COR-L47 (cell line): ENCODE measurements around the gene ONECUT3.

Experiments used
- DNase-seq: peaks from one replicate; lab custom pipeline; 2025; lab: John Stamatoyannopoulos, UW

ONECUT3 gene

DNA sequence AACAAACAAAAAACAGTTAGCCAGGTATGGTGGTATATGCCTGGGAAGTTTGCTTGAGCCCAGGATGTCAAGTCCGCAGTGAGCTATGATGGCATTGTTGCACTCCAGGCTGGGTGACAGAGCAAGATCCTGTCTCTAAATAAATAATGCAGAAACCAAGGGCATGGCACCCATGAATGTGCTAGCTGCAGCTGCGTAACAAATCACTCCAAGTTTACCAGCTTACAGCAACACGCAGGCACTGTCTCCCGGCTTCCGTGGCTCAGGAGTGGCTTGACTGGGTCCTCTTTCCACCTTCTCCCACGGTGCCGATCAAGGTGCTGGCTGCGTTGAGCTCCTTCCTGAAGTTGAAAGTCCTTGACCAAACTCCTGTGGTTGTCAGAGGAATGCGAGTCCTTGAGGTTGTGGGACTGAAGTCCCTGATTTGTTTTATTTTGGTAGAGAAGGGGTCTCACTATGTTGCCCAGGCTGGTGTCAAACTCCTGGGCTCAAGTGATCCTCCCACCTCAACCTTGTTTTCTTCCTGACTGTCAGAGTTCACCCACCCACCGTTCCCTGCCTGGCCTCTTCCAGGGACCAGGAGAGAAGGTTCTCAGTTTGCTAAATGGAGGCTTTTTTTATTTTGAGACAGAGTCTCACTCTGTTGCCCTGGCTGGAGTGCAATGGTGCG lies 13.2 kb upstream of the ONECUT3 start:
- DNase-seq, result no peak

DNA sequence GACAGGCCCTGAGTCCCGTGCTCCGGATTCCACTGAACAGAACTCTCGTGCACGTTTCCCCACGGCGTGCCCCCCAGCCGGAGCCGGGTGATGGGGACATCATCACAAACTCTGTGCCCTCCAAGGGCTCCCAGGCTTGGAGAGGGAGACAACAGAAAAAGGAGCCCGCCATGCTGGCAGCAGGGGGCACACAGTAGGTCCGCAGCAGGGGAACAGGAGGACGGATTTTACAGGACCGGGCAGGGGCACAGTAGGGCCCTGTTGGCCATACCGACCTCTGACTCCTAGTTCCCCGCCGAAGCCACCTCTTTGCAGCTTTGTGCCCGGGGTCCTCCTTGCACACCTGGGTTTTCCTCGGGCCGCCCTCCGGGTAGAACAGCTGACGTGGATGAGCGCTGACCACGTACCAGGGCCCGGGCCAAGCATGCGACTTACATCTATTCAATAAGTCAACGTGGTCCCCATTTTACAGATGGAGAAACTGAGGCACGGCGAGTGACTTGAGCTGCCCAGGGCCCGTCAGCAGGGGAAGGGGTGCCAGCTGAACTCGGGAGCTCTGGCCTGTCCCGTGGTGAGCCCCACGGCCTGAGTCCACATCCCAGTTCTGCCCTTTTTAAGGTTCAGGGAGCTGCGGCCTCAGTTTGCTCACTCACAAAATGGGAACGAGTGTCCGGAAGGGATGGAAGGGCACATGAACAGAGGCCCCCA lies 10.2 kb upstream of the ONECUT3 start:
- DNase-seq, result no peak

DNA sequence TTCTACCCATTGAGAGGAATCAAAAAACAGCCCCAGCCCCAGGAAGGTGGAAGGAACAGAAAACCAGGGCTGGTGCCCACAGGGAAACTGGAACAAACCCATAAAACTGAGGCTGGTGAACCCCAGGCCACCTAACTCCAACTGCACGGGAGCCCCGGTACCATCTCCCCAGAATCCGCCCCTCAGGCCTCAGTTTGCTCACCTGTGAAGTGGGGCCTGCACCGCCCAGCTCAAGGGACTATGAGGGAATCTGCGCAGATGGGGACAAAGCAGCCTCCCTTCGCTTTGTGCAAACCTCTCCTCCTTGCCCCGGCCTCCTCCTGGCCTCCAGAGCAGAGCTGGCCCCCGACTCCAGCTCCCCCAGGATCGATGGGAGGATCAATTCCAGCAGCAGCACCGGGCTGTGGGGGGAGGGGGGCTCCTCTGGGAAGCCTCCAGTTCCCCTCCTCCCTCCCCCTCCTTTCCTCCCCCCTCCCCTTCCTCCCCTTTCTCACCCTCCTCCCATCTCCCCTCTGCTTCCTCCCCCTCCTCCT lies 9.1 kb upstream of the ONECUT3 start:
- DNase-seq, result no peak

DNA sequence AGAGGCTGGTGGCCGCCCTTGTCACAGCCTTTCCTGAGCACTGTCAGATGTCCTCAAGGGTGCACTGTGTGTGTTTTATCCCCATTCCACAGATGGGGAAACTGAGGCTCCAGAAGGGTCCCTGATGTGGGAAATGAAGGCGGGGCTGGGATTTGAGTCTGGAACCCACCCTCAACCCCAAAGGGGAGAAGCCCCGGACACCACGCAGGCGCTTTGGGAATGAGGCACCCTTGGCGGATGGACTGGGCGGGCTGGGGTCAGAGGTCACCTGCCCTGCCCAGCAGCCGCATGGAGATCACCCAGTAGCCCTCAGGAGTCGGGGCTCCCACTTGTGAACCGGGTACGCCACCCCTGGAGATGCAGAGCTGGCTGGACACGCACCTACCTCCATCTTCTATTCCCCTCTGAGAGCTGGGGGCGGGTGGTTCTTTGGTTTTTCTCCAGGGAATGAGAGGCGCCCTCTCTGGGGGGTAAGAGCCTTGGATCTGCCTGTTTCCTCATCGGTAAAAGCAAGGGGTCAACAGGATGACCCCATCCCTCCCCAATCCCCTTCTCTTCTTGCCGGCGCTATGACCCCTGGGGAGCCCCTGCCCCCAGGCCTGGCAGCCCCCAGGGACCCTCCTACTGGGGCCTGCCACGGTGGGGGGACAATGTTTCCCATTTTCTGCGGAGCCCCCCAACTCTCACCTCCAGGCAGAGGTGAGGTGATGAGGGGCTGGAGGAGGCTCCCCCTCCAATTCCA lies 8.3 kb upstream of the ONECUT3 start:
- DNase-seq, result no peak

DNA sequence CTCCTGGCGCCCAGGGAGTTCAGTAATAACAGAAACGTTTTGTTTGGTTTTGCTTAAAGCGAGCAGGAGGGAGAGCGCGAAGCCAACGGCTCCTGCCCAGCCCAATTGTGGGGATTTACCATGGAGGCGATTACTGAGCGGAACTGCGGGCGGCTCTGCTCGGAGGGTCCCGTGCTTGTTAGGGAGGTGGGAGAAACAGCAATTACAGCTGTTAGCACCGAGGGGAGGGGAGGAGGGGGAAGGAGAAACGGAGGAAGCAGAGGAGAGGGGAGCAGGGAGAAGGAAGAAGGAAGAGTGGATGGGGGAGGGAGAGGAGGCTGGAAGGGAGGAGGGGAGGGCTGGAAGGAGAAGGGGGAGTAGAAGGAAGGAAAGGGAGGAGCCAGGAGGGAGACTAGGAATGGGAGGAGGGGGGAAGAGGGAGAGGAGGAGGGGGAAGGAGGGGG lies 7.7 kb upstream of the ONECUT3 start:
- no peak for DNase-seq

DNA sequence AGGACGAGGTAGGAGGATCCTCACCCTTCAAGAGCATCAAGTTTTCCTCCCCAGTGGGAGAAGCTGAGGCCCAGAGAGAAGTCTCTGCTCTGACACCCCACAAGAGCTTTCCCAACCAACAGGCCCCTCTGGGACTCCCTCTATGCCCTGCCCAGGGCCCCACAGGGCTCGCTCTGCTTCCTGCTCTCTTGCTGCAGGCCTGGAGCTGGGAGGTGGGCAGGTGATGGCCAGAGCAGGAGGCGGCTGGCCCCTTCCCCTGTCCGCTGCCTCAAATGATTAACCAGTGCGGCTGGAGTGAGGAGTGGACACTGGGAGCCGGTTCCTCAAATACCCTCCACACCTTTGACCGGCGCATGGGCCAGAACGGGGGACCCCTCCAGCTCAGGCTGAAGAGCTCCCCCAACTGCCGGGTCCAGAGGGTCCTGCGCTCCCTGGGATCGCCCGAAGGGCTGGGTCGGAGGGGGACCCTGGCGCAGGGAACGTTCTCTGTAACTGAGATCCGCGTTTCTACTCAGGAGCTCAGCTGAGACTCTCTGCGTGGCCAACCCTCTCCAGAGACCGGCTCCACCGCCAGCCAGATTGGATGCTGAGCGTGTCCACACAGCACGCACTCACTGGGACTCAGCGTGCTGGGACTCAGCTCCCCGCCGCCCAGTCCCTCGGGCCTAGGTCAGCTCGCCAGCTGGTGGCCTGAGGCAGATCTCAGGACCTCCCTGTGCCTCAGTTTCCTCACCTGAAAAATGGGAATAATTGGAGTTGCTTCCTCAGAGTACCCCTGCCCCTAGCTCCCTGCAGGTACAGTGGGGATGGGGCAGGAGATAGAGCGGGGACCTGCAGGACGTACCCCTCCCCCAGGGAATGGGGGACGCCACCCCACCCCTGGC lies 6.7 kb upstream of the ONECUT3 start:
- DNase-seq, result no peak

DNA sequence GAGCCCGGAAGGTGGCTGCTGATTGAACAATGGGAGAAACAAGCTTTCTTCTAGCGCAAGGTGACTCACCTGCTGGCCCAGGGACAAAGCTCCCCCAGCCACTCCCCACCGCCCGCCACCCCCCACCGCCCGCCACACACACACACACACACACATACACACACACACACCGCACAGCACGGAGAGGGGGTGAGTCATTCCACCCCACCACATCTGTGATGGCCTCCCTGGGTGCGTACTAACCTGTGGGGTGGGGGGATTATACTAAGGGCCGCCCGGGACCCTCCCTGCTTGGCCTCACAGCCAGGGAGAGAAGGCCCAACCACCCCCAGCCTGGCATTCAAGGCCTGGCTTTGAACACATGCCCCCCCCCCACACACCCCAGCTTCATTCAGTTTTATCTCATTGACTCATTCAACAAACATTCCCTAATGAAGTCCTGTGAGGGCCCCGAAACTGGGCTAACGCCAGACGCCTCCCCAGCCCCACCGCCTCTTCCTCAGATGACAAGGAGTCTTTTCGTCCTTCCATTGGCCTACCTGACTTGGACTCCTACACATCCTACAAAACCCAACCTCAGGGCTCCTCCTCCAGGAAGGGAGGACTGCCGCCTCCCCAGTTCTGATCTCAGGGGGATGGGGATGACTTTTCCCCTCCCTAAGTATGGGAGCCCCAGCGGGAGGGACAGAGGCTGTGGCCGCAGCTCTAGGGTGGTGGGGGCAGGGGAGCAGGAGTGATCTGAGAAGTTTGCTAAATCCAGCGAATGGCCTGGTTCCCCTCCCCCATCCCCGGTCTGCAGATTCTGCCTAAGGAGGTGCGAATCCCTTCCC lies 5.8 kb upstream of the ONECUT3 start:
- DNase-seq, result no peak

DNA sequence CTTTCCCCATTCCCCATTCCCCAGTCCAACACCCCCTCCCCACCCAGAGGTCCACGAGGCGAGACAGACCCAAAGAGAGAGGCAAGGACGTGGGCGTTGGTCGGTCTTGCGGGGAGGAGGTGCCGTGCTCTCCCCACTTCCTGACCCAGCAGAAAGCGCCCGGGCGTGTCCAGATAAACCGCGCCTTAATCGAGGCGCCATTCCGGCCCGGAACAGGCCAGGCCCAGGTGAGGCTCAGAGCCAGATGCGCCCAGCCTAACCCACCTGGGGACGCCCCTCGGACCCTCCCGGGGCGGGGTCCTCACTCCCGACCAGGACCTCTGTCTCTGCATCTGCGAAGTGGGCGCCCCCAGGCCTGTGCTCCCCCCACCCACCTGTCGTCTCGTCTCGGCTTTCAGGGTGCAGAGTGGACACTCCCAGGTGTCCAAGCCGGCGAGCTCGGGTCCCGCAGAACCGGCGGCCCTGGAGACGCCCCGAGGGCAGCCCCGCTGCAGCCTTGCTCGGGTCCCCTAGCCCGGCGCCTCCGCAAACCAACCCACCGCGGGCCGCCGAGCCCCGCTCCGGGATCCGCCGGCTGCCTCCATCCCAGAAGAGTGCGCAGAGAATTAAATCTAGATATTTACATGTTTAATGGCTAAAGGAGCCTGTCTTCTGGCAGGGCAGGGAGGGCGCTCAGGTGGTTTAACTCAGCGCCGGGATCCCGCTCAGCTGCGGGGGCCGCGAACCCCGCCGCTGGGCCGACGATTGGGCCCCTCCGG lies 5.0 kb upstream of the ONECUT3 start:
- no peak for DNase-seq

DNA sequence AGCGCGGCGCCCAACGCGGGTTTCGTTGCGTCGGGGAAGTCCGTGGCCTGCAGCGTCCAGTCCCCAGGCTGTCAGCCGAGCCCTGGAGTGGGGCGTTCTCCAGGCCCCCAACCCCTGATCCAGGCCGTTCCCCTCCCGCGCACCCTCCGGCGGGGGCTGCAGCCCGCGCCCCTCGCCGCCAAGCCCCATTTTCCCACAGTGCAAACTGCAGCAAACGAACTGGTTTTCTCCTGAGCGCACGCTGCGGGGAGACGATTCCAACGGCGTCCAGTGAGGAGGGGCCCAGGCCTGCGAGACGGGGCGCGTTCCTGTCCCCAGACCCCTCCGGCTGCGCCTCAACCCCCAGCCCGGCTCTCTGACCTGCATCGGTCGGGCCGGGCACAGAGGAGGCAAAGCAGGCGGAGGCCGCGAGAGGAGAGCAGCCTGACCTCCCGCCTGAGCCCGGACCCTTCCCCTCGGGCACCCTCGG lies 4.4 kb upstream of the ONECUT3 start:
- no peak for DNase-seq

DNA sequence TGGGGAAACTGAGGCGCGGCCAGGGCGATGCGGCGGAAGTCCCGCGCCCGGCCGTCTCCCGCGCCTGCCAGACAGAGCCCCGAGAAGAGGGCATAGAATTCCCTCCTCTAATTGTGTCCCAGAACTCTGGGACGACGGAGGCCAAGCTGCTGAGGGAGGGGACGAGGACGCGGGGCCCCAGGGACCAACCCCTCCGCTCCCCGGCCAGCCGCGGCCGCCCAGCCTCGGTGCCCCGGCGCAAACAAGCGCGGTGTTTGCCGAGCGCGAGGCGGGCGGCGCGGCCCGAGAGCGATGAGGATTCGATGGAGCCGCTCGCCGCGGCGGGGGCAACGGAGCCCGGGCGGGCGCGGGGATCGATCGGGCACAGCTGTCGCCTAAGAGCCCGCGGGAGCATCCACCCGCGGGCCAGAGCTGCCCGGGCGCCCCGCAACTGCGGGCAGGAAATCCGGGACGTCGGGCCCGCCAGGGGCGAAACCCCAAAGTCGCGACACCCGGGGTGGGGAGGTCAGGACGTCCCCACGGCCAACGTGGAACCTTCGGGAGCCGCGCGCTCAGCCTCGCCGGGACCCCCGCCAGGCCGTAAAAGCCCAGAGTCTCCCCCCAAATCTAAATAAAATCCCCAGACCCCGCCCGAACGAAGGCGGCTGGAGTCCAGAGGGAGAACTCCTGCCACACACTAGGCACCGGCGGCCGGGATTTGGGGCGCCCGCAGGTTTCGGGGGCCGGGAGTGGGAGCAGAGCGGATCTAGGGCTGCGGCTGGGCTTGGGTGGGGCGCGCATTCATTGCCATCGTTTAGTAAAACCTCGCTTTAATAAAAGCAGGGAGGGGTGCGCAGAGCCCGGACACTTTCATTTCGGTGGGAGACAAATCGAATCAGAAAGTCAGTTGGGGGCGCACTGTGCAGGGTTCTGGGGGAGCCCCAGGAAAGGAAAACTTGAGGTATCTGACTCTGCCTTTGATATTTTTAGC lies 3.6 kb upstream of the ONECUT3 start:
- no peak for DNase-seq

DNA sequence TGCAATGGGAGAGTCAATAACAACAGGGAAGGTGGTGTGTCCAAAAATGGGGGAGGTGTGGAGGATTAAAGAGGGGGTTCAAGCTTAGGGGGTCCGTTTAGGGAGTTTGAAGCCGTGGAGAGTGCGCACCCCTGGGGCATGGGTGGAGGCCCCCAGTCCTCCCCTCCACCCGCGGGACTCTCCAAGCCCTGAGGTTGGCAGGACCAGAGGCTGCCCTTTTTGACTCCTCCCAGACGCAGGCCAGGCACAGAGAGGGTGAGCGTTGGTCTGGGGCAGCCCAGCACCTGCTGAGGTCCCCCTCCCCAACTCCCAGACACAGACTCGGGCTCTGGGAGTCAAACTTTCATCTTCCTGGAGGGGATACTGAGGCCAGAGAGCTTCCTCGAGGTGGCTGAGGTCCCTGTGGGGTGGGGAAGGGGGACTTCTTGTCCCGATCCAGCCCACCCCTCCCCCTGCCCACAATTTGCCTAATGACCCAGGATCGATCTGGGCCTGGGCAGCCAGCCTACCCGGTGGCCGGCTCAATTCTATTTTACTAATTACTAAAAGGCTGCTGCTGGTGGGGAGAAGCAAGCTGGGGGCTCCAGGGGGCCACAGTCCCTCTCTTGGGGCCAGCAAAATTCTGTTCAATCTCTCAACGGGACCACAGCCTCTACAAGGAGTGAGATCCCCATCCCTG lies 2.8 kb upstream of the ONECUT3 start:
- DNase-seq, result no peak

DNA sequence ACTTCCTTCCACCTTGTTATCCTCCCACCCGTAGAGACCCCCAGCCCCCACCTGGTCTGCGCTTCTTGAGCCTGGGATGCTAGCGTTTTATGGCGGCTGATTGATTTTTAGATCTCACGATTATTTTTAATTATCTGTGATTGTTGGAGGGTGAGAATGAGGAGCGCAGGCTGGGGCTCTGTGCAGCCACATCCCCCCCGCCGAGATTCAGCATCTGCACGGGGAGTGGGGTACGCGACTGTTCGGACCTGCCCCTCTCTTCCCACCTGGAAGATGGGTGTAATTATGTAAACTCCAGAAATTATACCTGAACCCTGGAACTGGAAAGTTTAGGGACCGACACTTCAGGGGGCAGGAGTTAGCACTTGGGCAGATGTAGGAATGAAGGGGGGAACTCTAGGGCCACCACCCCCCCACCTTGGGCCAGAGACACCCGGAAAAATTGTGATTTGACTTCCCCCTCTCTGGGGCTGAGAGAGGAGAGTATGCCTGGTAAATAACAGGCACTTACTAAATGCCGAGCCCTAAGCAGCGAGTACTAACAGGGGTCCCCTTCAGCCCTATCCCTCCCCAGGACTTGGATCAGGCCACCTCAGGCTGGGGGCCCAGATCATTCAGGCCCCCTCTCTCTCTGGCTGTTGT lies 1.8 kb upstream of the ONECUT3 start:
- DNase-seq, result no peak

DNA sequence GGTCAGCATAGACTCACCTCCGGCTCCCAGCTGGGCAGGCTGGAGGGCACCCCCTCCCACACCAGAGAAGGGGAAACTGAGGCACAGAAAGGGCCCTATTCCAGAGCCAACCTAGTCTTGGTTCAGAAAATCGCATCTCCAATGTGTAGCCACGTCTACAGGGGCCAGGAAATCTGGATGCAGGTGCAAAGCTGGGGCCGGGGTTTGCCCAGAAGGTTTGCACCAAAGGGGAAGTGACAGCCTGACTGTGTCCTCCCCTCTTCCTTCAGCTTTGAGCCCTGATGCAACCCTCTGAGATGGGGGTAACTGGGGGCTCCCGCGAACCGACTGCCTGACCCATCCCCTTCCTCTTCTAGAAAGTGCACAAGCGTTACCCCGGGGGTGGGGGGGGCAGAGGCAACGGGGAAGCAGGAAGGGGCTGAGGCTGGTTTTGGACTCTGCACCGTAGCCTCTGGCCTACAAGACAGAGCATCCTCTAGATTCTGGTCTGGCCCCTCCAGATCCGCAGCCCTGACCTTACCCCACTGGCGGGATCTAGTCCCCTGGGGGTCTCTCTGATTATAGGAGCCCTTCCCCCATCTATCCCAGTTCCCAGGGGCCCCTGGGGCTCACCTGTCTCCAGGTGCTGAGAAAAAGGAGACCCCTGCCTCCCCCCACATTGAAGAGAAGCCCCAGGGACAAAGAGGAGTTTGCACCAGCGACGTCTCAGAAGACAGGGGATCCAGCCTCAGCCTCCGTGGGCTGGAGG lies 1.1 kb upstream of the ONECUT3 start:
- no peak for DNase-seq

DNA sequence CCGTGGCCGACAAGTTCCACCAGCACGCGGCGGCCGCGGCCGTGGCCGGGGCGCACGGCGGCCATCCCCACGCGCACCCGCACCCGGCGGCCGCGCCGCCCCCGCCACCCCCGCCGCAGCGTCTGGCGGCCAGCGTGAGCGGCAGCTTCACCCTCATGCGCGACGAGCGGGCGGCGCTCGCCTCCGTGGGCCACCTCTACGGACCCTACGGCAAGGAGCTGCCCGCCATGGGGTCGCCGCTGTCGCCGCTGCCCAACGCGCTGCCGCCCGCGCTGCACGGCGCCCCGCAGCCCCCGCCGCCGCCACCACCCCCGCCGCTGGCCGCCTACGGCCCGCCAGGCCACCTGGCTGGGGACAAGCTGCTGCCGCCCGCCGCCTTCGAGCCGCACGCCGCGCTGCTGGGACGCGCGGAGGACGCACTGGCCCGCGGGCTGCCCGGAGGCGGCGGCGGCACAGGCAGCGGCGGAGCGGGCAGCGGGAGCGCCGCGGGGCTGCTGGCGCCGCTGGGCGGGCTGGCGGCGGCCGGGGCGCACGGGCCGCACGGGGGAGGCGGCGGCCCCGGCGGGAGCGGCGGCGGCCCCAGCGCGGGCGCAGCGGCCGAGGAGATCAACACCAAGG lies 821 bp downstream of the ONECUT3 start:
- no peak for DNase-seq

DNA sequence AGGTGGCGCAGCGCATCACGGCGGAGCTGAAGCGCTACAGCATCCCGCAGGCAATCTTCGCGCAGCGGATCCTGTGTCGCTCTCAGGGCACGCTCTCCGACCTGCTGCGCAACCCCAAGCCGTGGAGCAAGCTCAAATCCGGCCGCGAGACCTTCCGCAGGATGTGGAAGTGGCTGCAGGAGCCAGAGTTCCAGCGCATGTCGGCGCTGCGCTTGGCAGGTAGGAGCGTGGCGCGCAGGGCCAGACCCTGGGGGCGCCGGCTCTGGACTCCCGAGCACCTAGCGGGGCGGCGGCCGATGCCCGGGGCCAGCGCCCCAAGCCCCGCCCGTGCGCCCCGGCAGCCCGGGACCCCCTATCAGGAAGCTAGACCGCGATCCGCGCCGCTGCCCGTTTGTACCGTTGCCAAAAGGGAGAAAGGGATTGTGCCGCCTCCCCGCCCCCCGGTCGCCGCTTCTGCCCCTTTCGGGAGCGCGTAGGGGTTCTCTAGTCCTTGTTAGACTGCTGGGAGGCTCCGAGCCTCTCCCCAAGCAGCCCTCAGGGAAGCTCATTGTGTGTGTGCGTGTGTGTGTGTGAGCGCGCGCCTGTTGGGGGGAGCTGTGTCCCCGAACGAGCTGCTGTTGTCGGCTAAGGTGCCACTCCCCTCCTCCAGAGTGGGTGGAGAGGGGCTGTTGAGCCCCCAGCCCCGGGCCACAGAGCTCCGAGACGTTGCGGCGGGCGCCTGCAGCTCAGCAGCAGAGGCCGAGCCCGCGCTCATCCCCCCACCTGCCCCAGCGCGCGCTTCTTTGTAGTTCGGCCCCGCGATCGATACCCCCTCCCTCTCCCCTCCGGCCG lies 1.5 kb downstream of the ONECUT3 start:
- no peak for DNase-seq
